ENCODE results near the gene BCR.

The BCR gene

DNA sequence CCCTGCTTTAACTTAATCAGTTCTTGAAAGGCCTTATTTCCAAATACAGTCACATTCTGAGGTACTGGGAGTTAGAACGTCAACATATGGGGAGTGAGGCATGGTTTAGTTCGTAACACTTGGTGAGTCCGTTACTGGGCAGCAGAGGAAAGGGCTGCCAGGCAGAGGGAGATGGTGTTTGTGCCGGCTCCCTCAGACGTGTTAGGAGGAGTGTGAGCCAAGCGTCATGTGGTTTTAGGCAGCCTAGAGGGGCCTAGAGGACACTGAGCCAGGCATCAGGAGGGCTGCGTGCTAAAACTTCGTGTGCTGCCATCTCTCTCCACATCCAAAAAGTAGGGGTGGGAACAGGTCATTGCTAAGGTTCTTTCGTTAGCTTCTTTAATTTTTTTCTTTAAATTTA, 10.2 kb downstream of the BCR start:
- no peaks in the 10 kb centered on the region for H3K9me3 ChIP-seq (ENCODE audit: control insufficient read depth, insufficient read depth, low read length)
- H3K4me1 ChIP-seq (ENCODE audit: insufficient read depth, low read length), result no peaks in the 10 kb centered on the region
- no peak overlapping the region for H3K9ac ChIP-seq (ENCODE audit: low read depth, low read length)
- no peaks in the 10 kb centered on the region for H3K36me3 ChIP-seq (ENCODE audit: insufficient read depth, low read length)

DNA sequence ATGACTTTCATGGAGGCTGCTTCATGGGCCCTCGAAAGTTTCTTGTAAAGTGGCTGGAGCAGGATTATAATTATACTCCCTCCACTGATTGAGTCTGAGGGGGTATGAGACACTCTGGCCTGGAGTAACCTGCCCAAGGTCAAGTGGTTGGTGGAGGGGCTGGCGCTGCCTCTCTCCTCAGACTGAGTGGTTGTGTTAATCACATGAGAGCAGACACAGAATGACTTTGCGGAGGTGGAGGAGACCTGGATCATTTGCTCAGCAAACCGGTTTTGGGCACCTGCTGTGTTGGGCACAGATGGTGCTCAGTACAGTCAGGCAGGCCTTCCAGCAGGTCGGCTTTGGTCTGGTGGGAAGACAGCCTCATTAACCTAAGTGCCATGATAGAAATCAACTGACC, 11.8 kb downstream of the BCR start:
- Histone ChIP-seq H3K9me3 (ENCODE audit: control insufficient read depth, insufficient read depth, low read length) (no peaks in the 10 kb centered on the region), H3K4me1 (ENCODE audit: insufficient read depth, low read length) (no peaks in the 10 kb centered on the region), H3K9ac (ENCODE audit: low read depth, low read length) (no peak overlapping the region), H3K36me3 (ENCODE audit: insufficient read depth, low read length) (no peaks in the 10 kb centered on the region)

DNA sequence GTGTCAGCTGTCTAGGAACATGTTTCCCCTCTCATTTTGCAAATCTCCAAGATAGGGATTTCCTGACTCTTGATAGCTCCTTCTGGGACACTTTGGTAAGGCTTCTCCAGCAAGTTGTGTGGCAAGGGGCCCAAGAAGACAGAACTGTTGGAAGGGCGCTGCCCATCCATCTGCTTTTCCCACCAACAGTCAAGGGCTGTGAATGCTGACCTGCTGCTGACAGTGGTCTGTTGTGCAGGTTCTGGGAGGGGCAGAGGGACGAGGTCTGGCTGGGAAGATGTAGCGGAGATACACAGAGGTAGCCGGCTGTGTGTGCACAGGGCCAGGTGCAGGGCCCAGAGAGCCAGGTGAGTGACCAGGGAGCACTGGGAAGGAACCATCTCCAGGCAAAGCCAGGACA, 12.2 kb downstream of the BCR start:
- H3K36me3 ChIP-seq (ENCODE audit: insufficient read depth, low read length), result no peaks in the 10 kb centered on the region
- no peak overlapping the region for H3K9ac ChIP-seq (ENCODE audit: low read depth, low read length)

DNA sequence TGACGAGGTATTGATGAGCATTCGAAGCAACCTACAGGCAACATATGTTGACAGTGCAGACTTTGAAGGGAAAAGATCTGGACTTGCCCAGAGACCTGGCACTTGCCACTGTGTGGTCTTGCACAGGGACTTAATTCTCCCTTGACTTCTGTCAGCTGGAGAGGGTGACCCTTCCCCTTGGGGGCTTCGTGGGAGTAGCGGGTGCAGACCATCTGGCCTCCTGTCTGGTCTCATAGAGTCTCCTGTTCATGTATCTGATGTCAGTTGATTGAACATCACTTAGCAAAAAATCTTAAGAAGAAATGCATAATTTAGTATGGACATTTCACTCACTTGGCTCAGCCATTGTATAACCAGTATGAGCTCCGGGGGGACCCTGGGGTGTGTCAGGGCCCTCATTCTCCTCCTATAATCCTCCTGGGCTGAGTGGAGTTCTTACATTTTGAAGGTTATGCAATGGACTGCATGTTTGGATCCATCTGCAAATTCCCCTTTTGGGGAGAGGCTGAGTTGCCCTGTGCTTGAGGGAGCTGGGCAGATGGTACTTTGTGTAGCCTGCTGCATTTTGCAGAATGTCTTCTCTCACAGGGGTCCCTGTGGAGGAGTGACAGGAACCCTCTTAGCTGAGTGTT, 13.0 kb downstream of the BCR start:
- no peaks in the 10 kb centered on the region for H3K9me3 ChIP-seq (ENCODE audit: control insufficient read depth, insufficient read depth, low read length)
- H3K36me3 ChIP-seq (ENCODE audit: insufficient read depth, low read length), result no peaks in the 10 kb centered on the region
- no peaks in the 10 kb centered on the region for H3K4me1 ChIP-seq (ENCODE audit: insufficient read depth, low read length)
- no peak overlapping the region for H3K9ac ChIP-seq (ENCODE audit: low read depth, low read length)

More for the DNA sequence above, 12.2 kb downstream of the BCR start:
- Histone ChIP-seq H3K4me1 (ENCODE audit: insufficient read depth, low read length) (no peaks in the 10 kb centered on the region), H3K9me3 (ENCODE audit: control insufficient read depth, insufficient read depth, low read length) (no peaks in the 10 kb centered on the region)

DNA sequence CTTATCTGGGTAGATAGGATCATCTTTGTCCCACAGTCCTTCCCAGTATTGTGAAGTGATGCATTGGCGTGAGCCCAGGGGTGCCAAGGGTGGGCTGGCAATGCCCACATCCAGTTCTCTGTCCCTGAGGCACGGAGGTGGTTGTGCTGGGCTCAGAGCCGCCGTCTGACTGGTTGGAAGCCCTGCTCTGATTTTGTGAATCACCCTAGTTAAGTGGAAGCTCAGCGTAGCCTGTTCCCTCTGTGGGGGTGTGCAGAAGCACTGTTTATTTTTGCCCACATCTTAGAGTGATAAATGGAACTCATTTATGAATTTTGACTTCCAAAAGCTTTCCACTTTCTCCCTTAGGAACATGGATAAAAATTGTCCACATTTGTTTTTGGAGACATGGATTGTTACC, 13.6 kb downstream of the BCR start:
- Histone ChIP-seq H3K36me3 (ENCODE audit: insufficient read depth, low read length) (no peaks in the 10 kb centered on the region), H3K4me1 (ENCODE audit: insufficient read depth, low read length) (no peaks in the 10 kb centered on the region), H3K9me3 (ENCODE audit: control insufficient read depth, insufficient read depth, low read length) (no peaks in the 10 kb centered on the region), H3K9ac (ENCODE audit: low read depth, low read length) (no peak overlapping the region)

DNA sequence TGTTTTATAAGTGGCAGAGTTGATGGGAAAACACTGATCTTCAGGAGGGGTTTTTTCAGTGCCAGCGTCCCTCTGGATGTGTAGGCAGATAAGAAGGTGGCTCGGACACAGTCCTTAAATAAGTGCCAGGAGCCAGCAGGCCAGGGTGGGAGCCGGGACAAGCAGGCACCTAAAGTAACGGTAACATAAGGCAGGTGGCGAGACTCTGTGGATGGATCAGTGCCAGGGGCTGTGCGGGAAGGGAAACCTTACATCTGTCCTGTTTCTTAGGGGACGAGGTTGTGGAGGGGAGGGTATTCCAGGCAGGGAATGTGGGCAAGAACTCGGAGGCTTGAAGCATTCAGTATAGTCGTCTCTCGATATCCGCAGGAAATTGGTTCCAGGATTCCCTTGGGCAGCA, 15.9 kb downstream of the BCR start:
- Histone ChIP-seq H3K9me3 (ENCODE audit: control insufficient read depth, insufficient read depth, low read length) (no peaks in the 10 kb centered on the region), H3K36me3 (ENCODE audit: insufficient read depth, low read length) (no peaks in the 10 kb centered on the region), H3K9ac (ENCODE audit: low read depth, low read length) (no peak overlapping the region), H3K4me1 (ENCODE audit: insufficient read depth, low read length) (0 out of 2 replicates have a peak, but pooled peaks cover 7% of the 10 kb centered on the region)

DNA sequence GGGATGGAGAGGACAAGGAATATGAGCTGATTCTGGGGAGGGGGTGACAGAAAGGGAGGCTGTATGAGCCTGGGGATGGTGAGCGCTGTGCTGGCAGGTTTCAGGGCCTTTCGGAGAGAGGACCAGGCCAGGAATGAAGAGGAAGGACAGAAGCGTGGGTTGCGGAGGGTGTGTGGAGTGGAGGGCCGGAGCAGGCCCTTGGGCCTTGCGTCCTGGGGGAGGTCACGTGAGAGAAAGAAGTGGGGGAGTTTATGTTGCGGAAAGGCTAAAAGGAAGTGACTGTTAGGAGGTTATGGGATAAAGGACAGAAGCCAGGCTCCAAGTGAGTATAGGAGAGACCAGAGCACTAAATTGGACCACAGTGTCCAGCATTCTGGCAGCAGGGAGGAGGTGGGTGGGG, 17.5 kb downstream of the BCR start:
- Histone ChIP-seq H3K36me3 (ENCODE audit: insufficient read depth, low read length) (no peaks in the 10 kb centered on the region), H3K4me1 (ENCODE audit: insufficient read depth, low read length) (0 out of 2 replicates have a peak, but pooled peaks cover 7% of the 10 kb centered on the region), H3K9me3 (ENCODE audit: control insufficient read depth, insufficient read depth, low read length) (no peaks in the 10 kb centered on the region), H3K9ac (ENCODE audit: low read depth, low read length) (no peak overlapping the region)

DNA sequence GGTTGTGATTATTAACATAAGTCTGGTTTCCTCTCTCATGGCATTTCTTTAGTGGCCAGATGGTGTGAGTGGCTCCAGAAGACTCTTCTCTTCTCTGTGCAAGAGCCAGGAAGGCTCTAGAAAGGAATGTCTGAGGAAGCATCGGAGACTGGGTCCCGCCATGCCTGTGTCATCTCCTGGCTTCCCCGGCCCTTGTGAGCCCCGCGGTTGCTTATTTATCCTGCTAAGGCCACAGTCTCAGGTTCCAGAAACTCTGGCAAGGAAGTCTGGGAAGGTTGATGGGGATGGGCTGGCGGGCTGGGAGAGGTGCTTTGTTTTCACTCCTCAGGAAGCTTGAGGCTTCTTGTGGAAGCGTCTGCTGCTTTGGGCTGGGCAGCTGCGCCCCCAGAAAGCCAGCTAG, 18.9 kb downstream of the BCR start:
- Histone ChIP-seq H3K36me3 (ENCODE audit: insufficient read depth, low read length) (peaks cover 5% of the 10 kb centered on the region; the same call in 1 of the 2 replicates), H3K9ac (ENCODE audit: low read depth, low read length) (no peak overlapping the region)

DNA sequence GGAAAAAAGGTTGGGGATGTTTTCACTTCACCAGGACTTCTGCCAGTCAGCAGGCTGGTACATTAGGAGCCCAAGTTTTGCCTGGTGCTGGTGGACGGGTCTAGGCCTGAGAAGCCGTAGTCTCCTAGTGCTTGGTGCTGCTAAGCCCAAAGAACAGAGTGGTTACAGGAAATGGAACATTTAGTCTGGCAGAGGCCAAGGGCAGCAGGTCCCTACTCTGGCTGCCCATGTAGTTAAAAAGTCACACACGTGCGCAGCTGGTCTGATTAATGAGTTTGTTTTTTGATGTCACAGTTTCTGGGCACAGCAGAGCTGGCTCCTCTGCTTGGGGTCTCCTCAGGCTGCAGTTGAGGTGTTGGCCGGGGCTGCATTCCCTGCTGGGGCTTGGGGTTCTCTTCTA, 20.6 kb downstream of the BCR start:
- H3K9ac ChIP-seq (ENCODE audit: low read depth, low read length), result no peak overlapping the region
- H3K9me3 ChIP-seq (ENCODE audit: control insufficient read depth, insufficient read depth, low read length), result no peaks in the 10 kb centered on the region
- peaks cover 5% of the 10 kb centered on the region; the same call in 1 of the 2 replicates for H3K36me3 ChIP-seq (ENCODE audit: insufficient read depth, low read length)
- H3K4me1 ChIP-seq (ENCODE audit: insufficient read depth, low read length), result 0 out of 2 replicates have a peak, but pooled peaks cover 7% of the 10 kb centered on the region

More for the DNA sequence above, 18.9 kb downstream of the BCR start:
- Histone ChIP-seq H3K9me3 (ENCODE audit: control insufficient read depth, insufficient read depth, low read length) (no peaks in the 10 kb centered on the region), H3K4me1 (ENCODE audit: insufficient read depth, low read length) (0 out of 2 replicates have a peak, but pooled peaks cover 7% of the 10 kb centered on the region)

DNA sequence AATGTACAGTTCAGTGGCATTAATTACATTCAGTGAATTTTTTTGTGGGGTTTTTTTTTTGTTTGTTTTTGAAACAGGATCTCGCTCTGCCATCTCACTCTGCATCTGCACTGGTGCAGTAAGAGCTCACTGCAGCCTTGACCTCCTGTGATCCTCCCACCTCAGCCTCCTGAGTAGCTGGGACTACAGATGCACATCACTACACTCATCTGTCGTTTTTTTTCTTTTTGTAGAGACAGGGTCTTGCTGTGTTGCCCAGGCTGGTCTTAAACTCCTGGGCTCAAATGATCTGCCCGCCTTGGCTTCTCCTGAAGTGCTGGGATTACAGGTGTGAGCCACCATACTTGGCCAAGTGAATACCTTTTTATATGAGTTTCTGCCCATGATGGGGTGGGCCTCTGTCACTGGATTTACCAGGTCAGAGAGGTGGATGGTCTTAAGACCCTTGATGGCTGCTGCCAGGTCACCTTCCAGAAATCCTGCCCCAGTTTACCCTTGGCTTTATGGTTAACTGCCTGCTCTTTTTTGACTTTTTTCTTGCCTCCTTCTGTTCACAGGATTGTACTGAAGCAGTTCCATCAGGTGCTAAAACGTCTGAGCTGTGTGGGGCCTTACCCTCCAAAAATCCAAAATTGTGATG, 22.6 kb downstream of the BCR start:
- Histone ChIP-seq H3K9me3 (ENCODE audit: control insufficient read depth, insufficient read depth, low read length) (no peaks in the 10 kb centered on the region), H3K4me1 (ENCODE audit: insufficient read depth, low read length) (0 out of 2 replicates have a peak, but pooled peaks cover 7% of the 10 kb centered on the region), H3K36me3 (ENCODE audit: insufficient read depth, low read length) (peaks cover 5% of the 10 kb centered on the region; the same call in 1 of the 2 replicates), H3K9ac (ENCODE audit: low read depth, low read length) (no peak overlapping the region)

DNA sequence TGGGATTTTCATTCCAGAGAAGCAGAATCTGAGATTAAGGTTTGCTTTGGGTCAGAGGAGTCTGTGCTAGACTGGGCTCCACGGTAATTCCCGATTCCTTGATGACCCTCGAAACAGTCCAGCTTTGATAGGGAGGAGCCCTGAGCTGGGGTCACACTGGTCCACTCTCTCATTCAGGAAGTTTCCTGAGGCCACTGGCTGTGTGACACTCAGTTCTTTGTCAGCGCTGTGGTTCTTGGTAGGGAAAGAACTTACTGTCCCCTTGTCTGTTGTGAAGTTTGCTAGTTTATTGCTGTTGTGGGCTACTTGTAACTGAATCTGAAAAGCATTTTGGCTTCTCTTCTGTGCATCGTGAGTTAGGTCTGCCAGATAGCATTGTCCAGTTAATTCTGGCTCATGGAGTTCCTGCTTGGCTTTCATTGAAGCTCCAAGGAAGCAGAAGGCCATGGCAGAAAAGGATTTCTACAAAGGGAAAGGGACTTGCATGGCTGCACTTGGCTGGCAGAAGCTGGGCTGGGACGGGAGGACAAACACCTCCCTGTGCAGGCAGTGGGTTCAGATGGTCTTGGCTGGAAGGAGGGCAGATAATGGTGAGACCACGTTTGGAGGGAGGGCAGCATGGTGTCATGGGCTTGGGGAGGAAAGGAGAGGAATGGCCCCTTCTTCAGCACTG, 23.3 kb downstream of the BCR start:
- H3K4me1 ChIP-seq (ENCODE audit: insufficient read depth, low read length), result 0 out of 2 replicates have a peak, but pooled peaks cover 7% of the 10 kb centered on the region
- H3K9me3 ChIP-seq (ENCODE audit: control insufficient read depth, insufficient read depth, low read length), result no peaks in the 10 kb centered on the region
- no peak overlapping the region for H3K9ac ChIP-seq (ENCODE audit: low read depth, low read length)
- peaks cover 5% of the 10 kb centered on the region; the same call in 1 of the 2 replicates for H3K36me3 ChIP-seq (ENCODE audit: insufficient read depth, low read length)

DNA sequence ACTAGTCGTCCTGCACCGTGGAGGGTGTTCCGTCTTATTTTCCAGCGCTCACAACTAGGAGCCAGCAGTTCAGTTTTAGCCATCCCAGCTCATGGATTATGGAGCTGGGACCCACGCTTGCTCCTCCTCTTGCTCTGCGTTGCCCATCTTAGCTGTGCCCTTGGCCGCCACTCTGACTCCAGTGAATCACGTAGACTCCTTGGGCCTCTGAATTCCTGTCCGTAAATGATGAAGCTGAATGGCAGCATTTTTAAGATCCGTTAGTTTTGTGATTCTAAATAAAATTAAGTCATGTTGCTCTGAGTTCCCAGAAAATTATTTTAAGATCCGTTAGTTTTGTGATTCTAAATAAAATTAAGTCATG, 23.8 kb downstream of the BCR start:
- Histone ChIP-seq H3K36me3 (ENCODE audit: insufficient read depth, low read length) (peaks cover 5% of the 10 kb centered on the region; the same call in 1 of the 2 replicates), H3K9ac (ENCODE audit: low read depth, low read length) (no peak overlapping the region), H3K9me3 (ENCODE audit: control insufficient read depth, insufficient read depth, low read length) (no peaks in the 10 kb centered on the region), H3K4me1 (ENCODE audit: insufficient read depth, low read length) (0 out of 2 replicates have a peak, but pooled peaks cover 5% of the 10 kb centered on the region)

DNA sequence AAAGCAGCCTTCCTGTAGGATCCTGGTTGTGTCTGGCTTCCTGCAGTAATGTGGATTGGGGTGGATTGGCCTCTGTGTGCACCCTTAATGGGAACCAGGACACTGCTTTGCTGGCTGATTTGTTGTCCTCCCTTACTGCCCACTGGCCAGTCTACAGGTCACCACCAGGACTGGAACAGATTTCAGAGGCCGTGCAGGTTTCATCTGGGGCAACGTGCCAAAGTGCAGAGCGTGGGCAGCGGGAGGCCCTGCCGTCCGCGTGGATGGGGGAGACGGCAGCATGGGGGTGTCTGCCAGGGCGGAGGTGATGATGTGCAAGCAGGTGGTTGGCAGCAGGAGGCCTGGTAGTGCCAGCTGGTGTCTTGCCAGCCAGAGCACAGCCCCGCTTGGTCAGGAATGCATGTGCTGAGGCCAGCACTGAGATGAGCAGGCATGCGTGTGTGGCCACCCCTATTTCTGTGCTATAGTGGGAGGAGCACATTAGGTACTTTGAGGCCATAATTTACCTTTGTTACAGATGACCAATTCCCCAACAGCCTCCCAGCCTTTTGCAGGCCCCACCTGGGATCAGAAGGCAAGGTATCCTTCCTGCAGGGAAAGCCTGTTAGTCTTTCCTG, 24.3 kb downstream of the BCR start:
- no peaks in the 10 kb centered on the region for H3K4me1 ChIP-seq (ENCODE audit: insufficient read depth, low read length)
- H3K9ac ChIP-seq (ENCODE audit: low read depth, low read length), result no peak overlapping the region
- no peaks in the 10 kb centered on the region for H3K9me3 ChIP-seq (ENCODE audit: control insufficient read depth, insufficient read depth, low read length)
- H3K36me3 ChIP-seq (ENCODE audit: insufficient read depth, low read length), result peaks cover 5% of the 10 kb centered on the region; the same call in 1 of the 2 replicates

DNA sequence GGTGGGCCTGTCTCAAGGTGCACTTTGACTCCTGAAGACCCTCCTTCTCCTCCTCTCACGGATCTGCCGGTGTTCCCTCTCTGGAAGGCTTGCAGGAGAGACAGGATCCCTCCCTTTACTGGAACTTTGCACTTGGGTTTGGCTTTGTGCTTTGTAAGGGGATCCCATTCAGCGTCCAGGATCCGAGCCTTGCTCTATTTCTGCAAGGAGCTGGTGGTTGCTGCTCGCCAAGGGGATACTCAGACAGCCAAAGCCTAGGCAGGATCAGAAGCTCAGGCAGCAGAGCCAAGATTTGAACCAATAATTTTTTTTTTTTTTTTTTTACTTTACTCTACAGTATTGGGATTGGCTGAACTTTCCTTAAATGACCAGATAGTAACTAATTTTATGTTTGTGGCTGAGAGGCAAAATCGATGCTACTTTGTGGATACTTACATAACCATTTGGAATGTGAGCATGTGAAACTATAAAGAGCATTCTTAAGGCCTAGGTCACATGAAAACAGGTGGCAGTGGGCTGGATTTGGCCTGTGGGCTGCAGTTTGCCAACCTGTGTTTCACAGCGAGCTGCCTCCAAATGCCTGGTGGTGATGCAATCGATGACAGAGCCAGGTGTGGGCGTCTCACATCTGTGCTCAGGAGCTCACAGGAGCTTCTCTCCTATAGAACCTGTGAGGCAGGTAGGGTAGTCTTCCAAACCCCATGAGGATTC, 25.2 kb downstream of the BCR start:
- H3K36me3 ChIP-seq (ENCODE audit: insufficient read depth, low read length), result peaks cover 5% of the 10 kb centered on the region; the same call in 1 of the 2 replicates
- H3K9me3 ChIP-seq (ENCODE audit: control insufficient read depth, insufficient read depth, low read length), result no peaks in the 10 kb centered on the region
- H3K9ac ChIP-seq (ENCODE audit: low read depth, low read length), result no peak overlapping the region
- H3K4me1 ChIP-seq (ENCODE audit: insufficient read depth, low read length), result no peaks in the 10 kb centered on the region
